Upper lobe of left lung (tissue), 4 donors: ENCODE results near the gene PRDM11.

ENCODE experiments used
- EP300 ChIP-seq, 4 donors: sonication (generic); formaldehyde crosslinking; IDR thresholded peaks; one replicate each; pipeline ENCODE4 v1.5.1; 2017; ENCODE audit warnings: antibody characterized with exemption in 4 of 4, control low read depth in 2 of 4
- TF ChIP-seq, protein P1 (sequence below), 6 experiments: fragments of 450-650 bp in 4 of 6; fragments of 200-600 bp in 2 of 6; sonication (generic) in 2 of 6; IDR thresholded peaks; one replicate each; pipeline ENCODE4 v1.5.1; 2016 to 2019; ENCODE audit warnings: antibody characterized with exemption in 6 of 6

DNA sequence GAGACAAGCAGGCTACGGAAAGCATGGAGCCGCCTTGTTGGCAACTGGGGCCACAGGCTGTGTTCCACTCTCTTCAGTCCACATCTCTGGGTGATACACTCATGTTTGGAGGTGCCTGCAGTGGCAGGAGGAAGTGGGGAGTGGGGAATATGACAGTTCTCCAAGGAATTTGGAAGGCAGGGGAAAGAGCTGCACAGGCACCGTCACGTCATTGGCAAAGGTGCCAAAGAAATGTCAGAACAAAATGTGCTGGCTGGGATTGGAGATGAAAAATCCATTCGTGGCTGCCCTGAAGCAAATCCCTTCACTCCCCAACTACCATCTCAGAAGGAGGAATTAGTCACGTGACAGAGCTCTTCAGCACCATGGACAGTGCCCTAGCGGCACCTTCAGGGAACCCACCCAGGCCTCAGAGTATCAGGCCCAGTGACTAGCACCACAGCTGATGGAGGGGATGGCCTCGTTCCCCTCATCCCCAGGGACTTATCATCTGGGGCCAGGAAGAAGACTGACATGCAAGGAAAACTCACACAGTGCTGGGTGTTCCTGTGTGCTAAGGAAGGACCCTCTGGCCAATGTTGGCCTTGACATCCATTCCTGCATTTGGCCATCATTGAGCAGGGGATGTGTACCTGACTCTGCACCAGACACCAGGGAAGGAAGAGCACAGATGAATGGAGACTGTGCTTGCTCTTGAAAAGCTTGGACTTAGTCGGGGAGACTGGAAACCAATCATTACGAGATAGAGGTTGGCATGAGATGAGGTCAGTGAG is 48.5 kb upstream of the PRDM11 start:
- TF ChIP-seq, protein P1, sequence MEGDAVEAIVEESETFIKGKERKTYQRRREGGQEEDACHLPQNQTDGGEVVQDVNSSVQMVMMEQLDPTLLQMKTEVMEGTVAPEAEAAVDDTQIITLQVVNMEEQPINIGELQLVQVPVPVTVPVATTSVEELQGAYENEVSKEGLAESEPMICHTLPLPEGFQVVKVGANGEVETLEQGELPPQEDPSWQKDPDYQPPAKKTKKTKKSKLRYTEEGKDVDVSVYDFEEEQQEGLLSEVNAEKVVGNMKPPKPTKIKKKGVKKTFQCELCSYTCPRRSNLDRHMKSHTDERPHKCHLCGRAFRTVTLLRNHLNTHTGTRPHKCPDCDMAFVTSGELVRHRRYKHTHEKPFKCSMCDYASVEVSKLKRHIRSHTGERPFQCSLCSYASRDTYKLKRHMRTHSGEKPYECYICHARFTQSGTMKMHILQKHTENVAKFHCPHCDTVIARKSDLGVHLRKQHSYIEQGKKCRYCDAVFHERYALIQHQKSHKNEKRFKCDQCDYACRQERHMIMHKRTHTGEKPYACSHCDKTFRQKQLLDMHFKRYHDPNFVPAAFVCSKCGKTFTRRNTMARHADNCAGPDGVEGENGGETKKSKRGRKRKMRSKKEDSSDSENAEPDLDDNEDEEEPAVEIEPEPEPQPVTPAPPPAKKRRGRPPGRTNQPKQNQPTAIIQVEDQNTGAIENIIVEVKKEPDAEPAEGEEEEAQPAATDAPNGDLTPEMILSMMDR (IDR thresholded peaks at IDR 0.05), result peak in 3 of 6 experiments; percentile 16 to 47 (median 20)
- TF ChIP-seq EP300 (IDR thresholded peaks at IDR 0.05), result no peak
